Retina (tissue), 1 donor: ENCODE measurements around the gene TRPC4AP.

ENCODE experiments used
- DNase-seq: peaks from one replicate; pipeline ENCODE4 v3.0.0-alpha.2; 2016

Gene TRPC4AP

DNA sequence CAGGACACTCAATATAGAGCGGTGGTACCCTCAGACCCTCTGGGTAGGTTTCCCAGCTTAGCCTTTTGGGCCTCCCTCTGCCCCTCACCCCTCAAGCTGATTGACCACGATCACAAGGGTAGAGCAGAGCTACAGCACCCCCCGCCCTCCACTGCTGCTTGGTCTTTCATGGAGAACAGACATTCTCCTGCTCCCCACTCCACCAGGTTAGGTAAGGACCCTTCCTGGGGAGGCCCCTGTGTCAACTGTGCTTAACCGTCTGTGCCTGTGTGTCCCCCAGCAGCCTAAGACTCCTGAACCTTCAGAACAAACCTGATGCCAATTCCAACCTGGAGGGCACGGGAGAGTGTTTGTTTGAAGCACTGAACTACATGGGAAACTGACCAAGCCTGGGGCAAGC lies 125.2 kb downstream of the TRPC4AP start:
- DNase-seq: no peak

GRCh38 chr20:34965051-34965450 lies 127.6 kb downstream of the TRPC4AP start:
- DNase-seq: no peak

DNA sequence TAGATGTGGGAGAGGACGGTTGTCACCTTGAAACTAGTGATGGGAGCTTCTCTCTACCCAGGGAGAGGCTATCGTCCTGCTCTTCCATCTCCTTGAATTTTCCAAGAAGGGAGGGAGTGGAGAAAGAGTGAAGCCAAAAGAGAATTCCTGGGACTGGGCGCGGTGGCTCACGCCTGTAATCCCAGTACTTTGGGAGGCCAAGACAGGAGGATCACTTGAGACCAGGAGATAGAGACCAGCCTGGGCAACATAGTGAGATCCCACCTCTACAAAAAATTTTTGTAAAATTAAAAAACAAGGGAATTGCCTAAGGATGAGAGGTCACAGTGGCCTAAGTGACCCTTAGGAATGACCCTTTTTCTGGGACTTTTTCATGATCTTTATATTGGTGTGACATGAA lies 128.1 kb downstream of the TRPC4AP start:
- DNase-seq: no peak

GRCh38 chr20:34956751-34957472 lies 135.7 kb downstream of the TRPC4AP start:
- DNase-seq: no peak

DNA sequence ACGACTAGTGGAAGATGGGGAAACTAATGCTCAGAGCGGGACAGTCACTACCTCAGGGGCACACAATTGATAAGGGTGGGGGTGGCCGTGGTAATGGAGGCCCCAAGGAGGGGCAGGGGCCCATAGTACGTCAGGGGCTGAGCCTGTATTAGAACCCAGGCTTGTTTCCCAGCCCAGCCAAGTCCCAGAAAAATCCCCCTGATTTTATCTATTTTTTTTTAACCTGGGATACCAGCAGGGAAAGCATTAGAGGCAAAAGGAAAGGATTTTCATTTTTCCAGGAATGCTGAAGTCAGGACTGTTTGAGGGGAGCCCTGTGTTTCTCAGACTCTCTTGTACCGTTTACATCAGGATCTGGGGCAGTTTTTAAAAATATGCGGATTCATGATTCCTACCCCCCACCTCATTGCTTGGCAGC lies 136.6 kb downstream of the TRPC4AP start:
- no peak for DNase-seq

DNA sequence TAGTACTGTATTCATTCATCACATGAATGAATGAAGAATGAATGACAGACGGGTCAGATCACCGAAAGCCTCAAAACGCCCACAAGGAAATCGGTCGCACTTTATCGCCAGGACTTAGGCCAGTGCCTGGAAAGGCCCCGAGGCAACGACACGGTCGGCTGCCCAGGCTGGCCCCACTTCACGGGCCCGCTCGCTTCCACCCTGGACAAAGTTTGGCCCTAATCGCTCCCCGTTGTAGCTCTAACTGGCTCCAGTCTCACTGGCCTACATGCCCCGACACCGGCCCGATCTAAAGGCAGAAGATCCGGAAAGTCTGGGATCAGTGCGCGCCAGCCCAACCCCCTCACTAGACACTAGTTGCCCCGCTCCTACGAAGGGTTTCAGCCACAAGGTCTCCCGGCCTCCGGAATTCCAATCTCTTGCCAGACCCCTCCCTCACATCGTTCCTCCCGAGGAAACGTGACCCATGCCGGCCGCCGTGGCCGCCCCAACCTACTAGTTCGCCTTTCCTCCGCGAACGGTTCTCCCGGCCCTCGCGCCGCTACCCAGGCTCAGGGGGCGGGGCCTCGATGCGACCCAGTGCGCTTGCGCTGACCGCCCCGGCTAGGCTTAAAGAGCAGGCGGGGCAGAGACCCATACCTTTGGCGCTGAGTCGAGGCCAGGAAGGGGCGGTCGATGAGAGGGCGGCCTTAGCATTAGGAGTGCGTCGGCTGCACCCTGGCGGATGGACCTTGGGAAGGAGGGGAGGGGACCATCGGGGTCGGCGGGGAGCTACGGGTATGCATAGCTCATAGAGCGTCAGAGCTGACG lies 137.2 kb downstream of the TRPC4AP start, which contains the start of the genes GSS and MYH7B:
Gene GSS, minus strand, starts transcription at position 576 of the 810 bp plus-strand sequence. CDS start 3,954 bp downstream, outside the sequence.
Gene MYH7B, plus strand, starts transcription at position 638 of the 810 bp plus-strand sequence. CDS start 22,138 bp downstream, outside the sequence.
- DNase-seq: peak; percentile 99

GRCh38 chr20:34954904-34955230 lies 137.7 kb downstream of the TRPC4AP start:
- no peak for DNase-seq

- no peak for DNase-seq
Measured at GRCh38 chr20:34953960-34954359, 138.6 kb downstream of the TRPC4AP start.

DNA sequence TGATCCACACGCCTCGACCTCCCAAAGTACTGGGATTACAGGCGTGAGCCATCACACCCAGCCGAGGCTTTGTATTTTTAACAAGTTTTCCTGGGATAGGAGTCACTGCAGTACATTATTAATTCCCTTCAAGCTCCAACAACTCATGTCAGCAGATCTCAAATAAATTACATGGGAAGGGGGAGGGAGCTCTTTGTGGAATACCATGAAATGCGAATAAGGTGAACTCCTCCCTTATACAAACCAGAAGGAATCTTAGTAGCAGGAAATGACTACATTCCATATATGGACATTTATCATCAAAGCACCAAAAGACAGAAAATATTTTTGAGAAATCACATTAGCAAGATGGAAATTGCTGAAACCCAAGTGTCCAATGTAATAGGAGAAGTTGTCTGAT lies 139.9 kb downstream of the TRPC4AP start:
- no peak for DNase-seq
